VCaP (cell line): Measurements from ENCODE around the gene TRIOBP.

Experiments
- H3K27ac ChIP-seq: fragments of 450-650 bp; 2 replicates; pipeline ENCODE4 v1.5.1; 2017
- CTCF ChIP-seq: fragments of 450-650 bp; conservative IDR thresholded peaks from 2 replicates; pipeline ENCODE4 v1.5.1; 2017; ENCODE audit warnings: mild to moderate bottlenecking, moderate library complexity

The TRIOBP gene

GRCh38 chr22:37747080-37747714 lies 50.3 kb downstream of the TRIOBP start:
- TF ChIP-seq CTCF: no peak
- peak overlapping the region; percentile 96 for H3K27ac ChIP-seq

- H3K27ac ChIP-seq: peak overlapping the region; percentile 96
These were observed 50.9 kb downstream of the TRIOBP start for GRCh38 chr22:37747715-37748100.

GRCh38 chr22:37748659-37749058 lies 51.8 kb downstream of the TRIOBP start:
- no peak for TF ChIP-seq CTCF
- peak overlapping the region; percentile 96; the same call in 1 of the 2 replicates for H3K27ac ChIP-seq

More at GRCh38 chr22:37747715-37748100, 50.9 kb downstream of the TRIOBP start:
- no peak for TF ChIP-seq CTCF

GRCh38 chr22:37749226-37749625 lies 52.4 kb downstream of the TRIOBP start:
- H3K27ac ChIP-seq: peak overlapping the region; percentile 96; the same call in 1 of the 2 replicates

GRCh38 chr22:37749831-37750595 lies 53.2 kb downstream of the TRIOBP start:
- H3K27ac ChIP-seq: peak overlapping the region; percentile 92
- no peak for TF ChIP-seq CTCF

More at GRCh38 chr22:37749226-37749625, 52.4 kb downstream of the TRIOBP start:
- TF ChIP-seq CTCF: no peak

- peak overlapping the region; percentile 92 for H3K27ac ChIP-seq
- no peak for TF ChIP-seq CTCF
These were observed 53.8 kb downstream of the TRIOBP start for GRCh38 chr22:37750596-37751162.

- peak overlapping the region; percentile 92 for H3K27ac ChIP-seq
- TF ChIP-seq CTCF: no peak
These were observed 54.8 kb downstream of the TRIOBP start for GRCh38 chr22:37751449-37752188.
